ENCODE measurements around the gene HOMER1. TPM values are rescaled to one million over a fixed set of nuclear protein-coding genes. Genes with fewer than 3 reads are reported as not detected.

Gene HOMER1
- total RNA-seq, 1 donor from 2014 or later = 16.7 TPM

DNA sequence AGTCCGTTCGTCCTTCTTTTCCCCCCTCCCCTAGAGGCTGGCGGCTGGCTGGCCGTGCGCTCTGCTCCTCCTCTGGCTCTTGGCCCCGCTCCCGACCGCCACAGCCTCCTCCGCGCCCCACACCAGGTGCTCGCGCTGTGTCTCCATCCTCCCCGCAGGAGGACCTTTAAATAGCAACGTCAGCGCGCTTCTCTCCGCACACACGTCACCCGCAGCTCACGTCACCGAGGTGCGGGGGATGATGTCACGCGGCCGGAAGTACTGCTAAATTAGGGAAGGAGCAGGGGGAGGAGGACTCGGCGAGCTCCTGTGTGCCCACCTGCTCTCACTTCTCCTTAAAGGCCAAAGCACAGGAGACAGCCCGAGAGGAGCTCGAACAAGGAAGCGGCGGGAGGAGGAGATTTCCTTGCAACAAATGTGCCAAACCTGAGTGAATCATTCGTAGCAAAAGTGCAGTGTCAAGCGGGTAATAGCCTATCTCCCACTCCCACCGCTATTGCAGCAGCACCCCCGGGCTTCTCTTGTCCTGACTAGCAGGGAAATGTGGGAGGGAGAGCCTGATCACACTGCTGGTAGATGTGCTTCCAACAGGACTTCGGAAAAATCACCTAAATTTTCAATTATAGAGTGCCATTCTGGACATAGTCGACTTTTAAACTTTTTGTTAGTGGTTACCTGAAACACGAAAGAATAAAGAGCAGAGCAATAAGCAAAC lies 614 bp upstream of the HOMER1 start:
- Mint-ChIP-seq H3K4me1 (ENCODE audit: unreplicated experiment) (peaks cover 47% of the 10 kb centered on the region), H3K27ac (ENCODE audit: unreplicated experiment) (peak overlapping the region; percentile 96), H3K36me3 (ENCODE audit: low read depth, unreplicated experiment) (peaks cover 3% of the 10 kb centered on the region), H3K4me3 (ENCODE audit: unreplicated experiment) (peak overlapping the region; percentile 94), H3K9me3 (ENCODE audit: unreplicated experiment) (no peaks in the 10 kb centered on the region), H3K27me3 (ENCODE audit: unreplicated experiment) (peaks cover 7% of the 10 kb centered on the region)
- peak; percentile 74 for DNase-seq (ENCODE audit: low spot score)
- TF ChIP-seq, protein P1, sequence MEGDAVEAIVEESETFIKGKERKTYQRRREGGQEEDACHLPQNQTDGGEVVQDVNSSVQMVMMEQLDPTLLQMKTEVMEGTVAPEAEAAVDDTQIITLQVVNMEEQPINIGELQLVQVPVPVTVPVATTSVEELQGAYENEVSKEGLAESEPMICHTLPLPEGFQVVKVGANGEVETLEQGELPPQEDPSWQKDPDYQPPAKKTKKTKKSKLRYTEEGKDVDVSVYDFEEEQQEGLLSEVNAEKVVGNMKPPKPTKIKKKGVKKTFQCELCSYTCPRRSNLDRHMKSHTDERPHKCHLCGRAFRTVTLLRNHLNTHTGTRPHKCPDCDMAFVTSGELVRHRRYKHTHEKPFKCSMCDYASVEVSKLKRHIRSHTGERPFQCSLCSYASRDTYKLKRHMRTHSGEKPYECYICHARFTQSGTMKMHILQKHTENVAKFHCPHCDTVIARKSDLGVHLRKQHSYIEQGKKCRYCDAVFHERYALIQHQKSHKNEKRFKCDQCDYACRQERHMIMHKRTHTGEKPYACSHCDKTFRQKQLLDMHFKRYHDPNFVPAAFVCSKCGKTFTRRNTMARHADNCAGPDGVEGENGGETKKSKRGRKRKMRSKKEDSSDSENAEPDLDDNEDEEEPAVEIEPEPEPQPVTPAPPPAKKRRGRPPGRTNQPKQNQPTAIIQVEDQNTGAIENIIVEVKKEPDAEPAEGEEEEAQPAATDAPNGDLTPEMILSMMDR (IDR thresholded peaks at IDR 0.05; ENCODE audit: unreplicated experiment) = no peak

- H3K4me3 Mint-ChIP-seq (ENCODE audit: unreplicated experiment) = peak overlapping the region; percentile 94
- no peak for DNase-seq (ENCODE audit: low spot score)
- H3K9me3 Mint-ChIP-seq (ENCODE audit: unreplicated experiment) = no peaks in the 10 kb centered on the region
Observed at GRCh38 chr5:79513308-79513703, 628 bp downstream of the HOMER1 start.

GRCh38 chr5:79512471-79513307 lies 1.2 kb downstream of the HOMER1 start:
- Mint-ChIP-seq H3K9me3 (ENCODE audit: unreplicated experiment) (no peaks in the 10 kb centered on the region), H3K4me3 (ENCODE audit: unreplicated experiment) (peak overlapping the region; percentile 94), H3K4me1 (ENCODE audit: unreplicated experiment) (peaks cover 54% of the 10 kb centered on the region), H3K27me3 (ENCODE audit: unreplicated experiment) (peaks cover 9% of the 10 kb centered on the region), H3K36me3 (ENCODE audit: low read depth, unreplicated experiment) (peaks cover 3% of the 10 kb centered on the region), H3K27ac (ENCODE audit: unreplicated experiment) (peak overlapping the region; percentile 92)
- DNase-seq (ENCODE audit: low spot score) = peak; percentile 14
- TF ChIP-seq, protein P1 (IDR thresholded peaks at IDR 0.05; ENCODE audit: unreplicated experiment) = no peak

More at GRCh38 chr5:79513308-79513703, 628 bp downstream of the HOMER1 start:
- H3K36me3 Mint-ChIP-seq (ENCODE audit: low read depth, unreplicated experiment) = peaks cover 3% of the 10 kb centered on the region
- peaks cover 52% of the 10 kb centered on the region for H3K4me1 Mint-ChIP-seq (ENCODE audit: unreplicated experiment)
- TF ChIP-seq, protein P1 (IDR thresholded peaks at IDR 0.05; ENCODE audit: unreplicated experiment) = no peak
- peak overlapping the region; percentile 92 for H3K27ac Mint-ChIP-seq (ENCODE audit: unreplicated experiment)
- H3K27me3 Mint-ChIP-seq (ENCODE audit: unreplicated experiment) = peaks cover 7% of the 10 kb centered on the region

DNA sequence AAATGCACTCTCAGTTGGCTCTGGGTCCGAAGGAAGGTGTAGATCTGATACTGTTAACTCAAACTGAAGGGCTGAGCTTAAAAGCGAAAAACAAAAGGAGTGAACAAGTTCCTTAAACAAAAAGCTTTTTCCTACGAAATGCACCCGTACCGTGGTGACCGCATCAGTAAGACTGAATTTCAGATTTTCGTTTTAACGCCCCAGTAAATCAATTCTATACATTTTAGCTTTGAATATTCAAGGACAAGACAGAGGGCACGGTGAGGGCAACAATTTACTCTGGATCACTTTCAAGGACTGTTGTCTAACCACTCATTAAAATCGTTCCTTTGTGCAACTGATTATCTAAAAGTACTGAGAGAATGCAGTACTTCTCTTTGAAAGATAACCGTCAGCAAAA lies 1.9 kb downstream of the HOMER1 start:
- peak overlapping the region; percentile 38 for H3K27ac Mint-ChIP-seq (ENCODE audit: unreplicated experiment)
- peaks cover 9% of the 10 kb centered on the region for H3K27me3 Mint-ChIP-seq (ENCODE audit: unreplicated experiment)
- TF ChIP-seq, protein P1 (IDR thresholded peaks at IDR 0.05; ENCODE audit: unreplicated experiment) = no peak
- H3K9me3 Mint-ChIP-seq (ENCODE audit: unreplicated experiment) = no peaks in the 10 kb centered on the region
- peak overlapping the region; percentile 94 for H3K4me3 Mint-ChIP-seq (ENCODE audit: unreplicated experiment)
- H3K4me1 Mint-ChIP-seq (ENCODE audit: unreplicated experiment) = peaks cover 56% of the 10 kb centered on the region
- no peak for DNase-seq (ENCODE audit: low spot score)
- peaks cover 3% of the 10 kb centered on the region for H3K36me3 Mint-ChIP-seq (ENCODE audit: low read depth, unreplicated experiment)

Data from endothelial cell (in vitro differentiated cells).